ENCODE results near the gene NUAK2. TPM values are rescaled to one million over a fixed set of nuclear protein-coding genes. Genes with fewer than 3 reads are reported as not detected.
A peak's percentile ranks its signal among the peaks of the same experiment; 100 is the strongest.

The NUAK2 gene
- total RNA-seq, 4 donors from 2014 or later = 0.42 to 0.86 (median 0.74) TPM

- no peak overlapping the region for H3K27ac ChIP-seq (replicated peaks in 1 of 4)
- no peaks in the 10 kb centered on the region for H3K36me3 ChIP-seq
- no peak for DNase-seq (ENCODE audit: extremely low spot score)
- intact Hi-C loops (cut with DNase I) = no loop called here
- no peak overlapping the region for H3K4me3 ChIP-seq
- 90% methylated on average over 2 of the region's 2 CpGs for WGBS
- TF ChIP-seq CTCF (IDR thresholded peaks at IDR 0.05) = no peak
- TF ChIP-seq POLR2A (IDR thresholded peaks at IDR 0.05; ENCODE audit: low read depth) = no peak
- no peak for TF ChIP-seq EP300 (IDR thresholded peaks at IDR 0.05)
- no peak for TF ChIP-seq POLR2AphosphoS5 (IDR thresholded peaks at IDR 0.05)
- no peaks in the 10 kb centered on the region for H3K9me3 ChIP-seq
- peaks cover 15 to 21% (median 19%) of the 10 kb centered on the region in 4 donors for H3K4me1 ChIP-seq
- H3K27me3 ChIP-seq = no peaks in the 10 kb centered on the region
These were observed 25.4 kb downstream of the NUAK2 start for GRCh38 chr1:205296154-205296553.

GRCh38 chr1:205294934-205295333 is 26.6 kb downstream of the NUAK2 start:
- 86% methylated on average over 5 of the region's 5 CpGs for WGBS
- H3K4me1 ChIP-seq = peaks cover 14 to 18% (median 16%) of the 10 kb centered on the region in 4 donors
- no peaks in the 10 kb centered on the region for H3K27me3 ChIP-seq
- no peak overlapping the region for H3K4me3 ChIP-seq
- intact Hi-C loops (cut with DNase I) = no loop called here
- TF ChIP-seq CTCF (IDR thresholded peaks at IDR 0.05) (no peak), POLR2AphosphoS5 (IDR thresholded peaks at IDR 0.05) (no peak), EP300 (IDR thresholded peaks at IDR 0.05) (no peak), POLR2A (IDR thresholded peaks at IDR 0.05; ENCODE audit: low read depth) (no peak)
- no peak for DNase-seq (ENCODE audit: extremely low spot score)
- H3K9me3 ChIP-seq = no peaks in the 10 kb centered on the region
- no peaks in the 10 kb centered on the region for H3K36me3 ChIP-seq
- H3K27ac ChIP-seq (replicated peaks in 1 of 4) = peak overlapping the region; percentile 0 to 37 (median 16)

- peak overlapping the region; percentile 5 to 37 (median 16) for H3K27ac ChIP-seq (replicated peaks in 1 of 4)
- H3K9me3 ChIP-seq = no peaks in the 10 kb centered on the region
- 42% methylated on average over 4 of the region's 6 CpGs for WGBS
- intact Hi-C loops (cut with DNase I) = no loop called here
- H3K36me3 ChIP-seq = no peaks in the 10 kb centered on the region
- no peak overlapping the region for H3K4me3 ChIP-seq
- H3K4me1 ChIP-seq = peaks cover 14 to 18% (median 16%) of the 10 kb centered on the region in 4 donors
- no peak for DNase-seq (ENCODE audit: extremely low spot score)
- TF ChIP-seq POLR2AphosphoS5 (IDR thresholded peaks at IDR 0.05) (peak in 1 of 2 donors; percentile 6), EP300 (IDR thresholded peaks at IDR 0.05) (no peak), CTCF (IDR thresholded peaks at IDR 0.05) (no peak)
- no peaks in the 10 kb centered on the region for H3K27me3 ChIP-seq
These were observed 27.2 kb downstream of the NUAK2 start for GRCh38 chr1:205294175-205294917.

- 94% methylated on average over 8 of the region's 10 CpGs for WGBS
- H3K27ac ChIP-seq (replicated peaks in 1 of 4) = peak overlapping the region in 3 of 4 donors; percentile 5 to 24 (median 9)
- no peaks in the 10 kb centered on the region for H3K27me3 ChIP-seq
- H3K36me3 ChIP-seq = no peaks in the 10 kb centered on the region
- intact Hi-C loops (cut with DNase I) = no loop called here
- H3K4me1 ChIP-seq = peaks cover 14 to 18% (median 16%) of the 10 kb centered on the region in 4 donors
- H3K9me3 ChIP-seq = no peaks in the 10 kb centered on the region
- TF ChIP-seq POLR2AphosphoS5 (IDR thresholded peaks at IDR 0.05) = no peak
- no peak for TF ChIP-seq POLR2A (IDR thresholded peaks at IDR 0.05; ENCODE audit: low read depth)
- TF ChIP-seq EP300 (IDR thresholded peaks at IDR 0.05) = no peak
- TF ChIP-seq CTCF (IDR thresholded peaks at IDR 0.05) = no peak
- H3K4me3 ChIP-seq = no peak overlapping the region
- DNase-seq (ENCODE audit: extremely low spot score) = no peak
These were observed 28.0 kb downstream of the NUAK2 start for GRCh38 chr1:205293350-205294074.

All from esophagus muscularis mucosa (tissue), 4 donors.